GM10847 (cell line): ENCODE results near the gene OVOL1.

Experiments used
- POLR2A ChIP-seq: IDR thresholded peaks from 2 replicates; pipeline ENCODE4 v1.6.1; 2011; ENCODE audit not compliant: insufficient read length; ENCODE audit errors: extremely low read depth

The OVOL1 gene

DNA sequence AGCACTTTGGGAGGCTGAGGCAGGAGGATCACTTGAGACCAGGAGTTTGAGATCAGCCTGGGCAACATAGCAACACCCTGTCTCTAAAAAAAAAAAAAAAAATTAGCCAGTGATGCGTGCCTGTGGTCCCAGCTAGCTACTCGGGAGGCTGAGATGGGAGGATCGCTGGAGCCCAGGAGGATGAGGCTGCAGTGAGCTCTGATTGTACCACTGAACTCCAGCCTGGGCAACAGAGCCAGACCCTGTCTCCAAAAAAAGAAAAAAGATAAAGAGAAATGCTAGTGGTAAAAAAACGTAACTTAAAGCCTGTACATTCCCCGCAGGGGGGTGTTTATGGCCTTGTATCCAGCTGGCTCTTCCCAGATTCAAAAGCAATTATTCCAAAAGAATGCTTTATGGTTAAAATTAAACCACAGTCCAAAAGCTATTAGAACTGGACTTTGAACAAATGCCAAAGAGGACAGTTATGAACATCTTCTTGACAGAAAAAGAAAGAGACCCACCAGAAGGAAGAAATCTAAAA lies 30.5 kb downstream of the OVOL1 start:
- TF ChIP-seq POLR2A = no peak

DNA sequence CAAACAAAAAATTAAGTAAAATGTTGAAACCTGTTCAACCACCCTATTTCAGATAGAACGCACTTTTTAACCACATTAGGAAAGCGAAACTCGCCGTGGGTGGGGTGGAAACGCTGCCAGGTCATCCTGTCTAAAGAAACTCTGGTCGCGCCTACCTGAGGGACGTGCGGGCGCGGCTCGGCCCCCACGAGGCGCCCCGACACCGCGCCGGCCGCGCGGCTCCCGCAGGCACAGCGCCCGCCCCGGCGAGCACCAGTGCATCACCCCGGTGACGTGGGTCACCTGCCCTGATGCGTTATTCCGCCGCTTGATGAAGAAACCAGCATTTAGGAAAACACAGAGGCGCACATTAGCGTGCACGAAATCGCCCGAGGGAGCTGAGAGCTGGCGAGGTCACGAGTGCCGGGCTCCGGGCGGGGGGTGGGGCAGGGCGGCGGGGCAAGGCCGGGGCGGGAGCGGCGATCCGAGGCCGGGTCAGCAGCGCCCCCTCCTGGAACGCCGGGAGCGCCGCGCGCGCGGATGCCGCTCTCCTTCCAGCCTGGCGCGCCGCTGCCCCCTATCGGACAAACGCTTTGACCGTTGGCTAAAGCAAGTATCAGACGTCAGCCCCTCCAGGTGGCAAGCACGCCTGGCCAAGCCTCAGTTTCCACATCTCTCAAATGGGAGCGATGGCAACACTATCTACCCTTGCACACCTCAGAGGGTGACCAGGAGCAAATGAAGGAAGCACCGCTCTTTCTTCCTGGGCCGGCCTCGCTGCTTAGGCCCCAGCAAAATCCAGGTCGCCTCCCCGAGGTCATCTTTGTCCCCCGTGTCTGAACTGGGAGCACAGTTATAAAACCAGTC lies 31.2 kb downstream of the OVOL1 start:
- no peak for TF ChIP-seq POLR2A

DNA sequence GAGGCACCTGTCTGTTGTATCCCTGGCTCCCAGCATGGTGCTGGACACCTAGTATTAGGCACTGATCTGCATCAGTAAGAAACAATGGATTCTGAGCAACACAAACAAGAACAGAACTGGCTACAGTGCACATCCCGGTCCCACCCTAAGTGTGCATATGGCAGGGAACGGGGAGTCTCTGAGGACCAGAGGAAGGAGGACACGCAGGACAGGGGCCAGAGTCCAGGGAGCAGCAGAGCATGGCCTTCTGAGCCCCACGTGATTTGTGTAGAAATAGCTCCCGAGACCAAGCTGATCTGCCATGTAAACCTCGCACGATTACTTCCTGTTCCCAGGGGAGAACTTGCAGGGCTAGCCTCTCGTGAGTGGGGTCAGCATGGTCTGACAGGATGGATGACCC lies 34.2 kb downstream of the OVOL1 start:
- no peak for TF ChIP-seq POLR2A

DNA sequence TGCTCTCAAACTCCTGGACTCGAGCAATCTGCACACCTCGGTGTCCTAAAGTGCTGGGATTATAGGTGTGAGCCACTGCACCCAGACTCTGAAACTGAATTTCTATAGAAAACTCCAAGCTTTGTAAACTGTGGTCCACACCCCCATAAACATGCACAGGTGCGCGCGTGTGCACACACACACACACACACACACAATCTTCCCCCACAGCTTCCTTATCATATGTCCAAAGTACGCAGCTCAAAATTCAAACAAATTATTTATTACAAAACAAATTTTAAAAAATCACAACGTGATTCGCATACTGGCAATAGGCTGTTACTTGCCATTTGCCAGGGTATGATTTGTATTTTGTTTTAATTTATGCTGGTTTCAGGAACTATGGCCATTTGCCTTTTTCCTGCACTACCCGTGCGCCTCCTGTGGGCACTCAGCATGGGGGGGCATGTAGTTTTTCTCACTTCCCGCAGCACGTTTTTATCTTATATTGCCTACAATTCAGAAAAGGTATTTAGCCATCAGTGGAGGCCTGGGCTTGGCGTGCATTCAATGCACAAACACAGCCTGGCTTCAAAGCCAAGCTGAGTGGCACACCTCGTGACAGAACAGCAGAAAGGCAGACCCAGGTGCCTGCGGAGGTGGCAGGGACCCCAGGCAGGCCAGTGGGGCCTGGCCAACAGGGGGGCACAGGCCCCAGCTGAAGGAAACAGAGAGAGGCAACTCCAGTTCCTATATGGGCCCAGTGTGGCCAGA lies 36.1 kb downstream of the OVOL1 start:
- no peak for TF ChIP-seq POLR2A

DNA sequence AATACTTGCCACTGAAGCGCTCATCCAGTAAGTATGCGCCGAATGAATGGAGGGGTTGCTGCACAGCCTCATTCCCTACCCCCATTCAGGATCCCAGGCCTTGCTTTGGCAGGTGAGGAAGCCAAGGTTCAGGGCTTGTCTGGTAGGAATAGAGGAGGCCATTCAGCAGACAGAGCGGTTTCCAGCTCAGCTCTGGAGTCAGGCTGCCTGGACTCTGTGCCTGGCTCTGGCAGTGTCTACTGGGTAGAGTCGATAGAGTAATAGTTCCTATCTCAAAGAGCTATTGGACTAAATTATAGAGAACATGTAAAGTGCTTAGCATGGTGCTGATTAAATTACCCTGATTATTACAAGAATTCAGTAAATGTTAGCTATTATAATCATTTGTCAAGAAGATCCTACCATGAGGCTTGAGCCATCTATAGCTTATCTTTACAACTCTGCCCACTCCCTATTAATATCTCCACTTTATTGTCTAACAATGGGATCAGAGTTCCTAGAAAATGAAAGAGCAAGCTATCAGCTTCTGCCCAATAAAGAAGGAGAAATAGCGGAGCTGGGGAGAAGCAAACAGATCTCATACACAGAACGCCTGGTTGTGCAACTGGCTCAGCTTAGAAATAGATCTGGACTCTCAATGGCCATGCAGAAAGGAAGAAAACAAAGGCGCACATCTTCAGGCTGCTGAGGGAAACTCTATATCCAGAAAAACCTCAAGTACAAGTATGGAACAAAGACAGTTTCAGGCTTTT lies 40.3 kb downstream of the OVOL1 start:
- no peak for TF ChIP-seq POLR2A

DNA sequence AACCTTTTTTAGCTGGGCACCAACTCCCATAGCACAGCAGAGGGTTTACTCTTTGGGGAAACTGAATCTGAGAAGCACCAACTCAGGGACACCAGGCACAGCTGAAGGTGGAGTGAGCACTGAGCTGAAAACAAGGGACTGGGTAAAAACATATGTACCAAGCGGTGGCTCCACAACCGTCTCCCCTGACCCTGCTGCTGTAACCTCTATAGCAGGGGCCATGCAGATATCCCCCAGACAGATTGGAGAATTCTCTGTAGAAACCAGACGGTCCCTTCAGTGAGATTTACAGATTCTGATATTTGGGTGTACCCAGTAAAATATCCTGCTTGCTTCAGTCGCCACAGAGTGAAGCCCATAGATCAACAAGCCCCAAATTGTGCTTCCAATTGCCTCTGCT lies 42.6 kb downstream of the OVOL1 start:
- TF ChIP-seq POLR2A = no peak

DNA sequence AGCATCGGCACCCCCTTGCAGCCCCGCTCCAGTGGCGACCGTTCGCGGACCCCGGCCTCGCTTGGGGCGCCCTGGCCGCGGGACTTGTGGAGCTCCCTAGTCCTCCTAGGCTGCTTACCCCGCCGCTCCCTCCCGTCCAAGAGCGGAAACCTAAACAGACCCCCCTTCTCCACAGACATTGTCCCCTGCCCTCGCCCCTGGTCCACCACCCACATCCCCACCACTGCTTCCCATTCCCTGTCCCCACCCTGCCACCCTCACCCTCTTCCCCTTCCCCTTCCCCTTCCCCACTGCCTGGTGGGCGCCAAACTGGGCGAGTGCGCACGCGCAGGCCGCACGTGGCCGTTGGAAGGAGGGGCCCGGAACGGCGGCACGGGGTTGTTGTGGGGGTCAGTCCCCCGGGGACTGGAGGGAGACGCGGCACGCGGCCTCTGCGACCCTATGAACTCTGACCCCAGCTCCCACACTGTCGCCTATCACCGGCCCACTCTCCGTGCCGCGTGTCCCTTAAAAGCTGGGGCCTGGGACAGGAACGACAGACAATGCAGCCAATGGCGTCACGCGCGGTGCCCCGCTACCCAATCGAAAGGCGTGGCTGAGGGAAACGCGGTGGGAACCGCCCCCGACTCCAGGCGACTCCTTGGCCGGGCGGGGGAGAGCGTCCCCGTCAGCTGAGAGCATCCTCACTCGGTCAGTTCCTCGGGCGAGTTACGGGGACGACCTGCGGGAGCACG lies 46.6 kb downstream of the OVOL1 start, which contains the start of gene SNX32:
Gene SNX32, plus strand, starts transcription at position 667 of the 734 bp plus-strand sequence. CDS start 103 bp downstream, outside the sequence.
- no peak for TF ChIP-seq POLR2A

DNA sequence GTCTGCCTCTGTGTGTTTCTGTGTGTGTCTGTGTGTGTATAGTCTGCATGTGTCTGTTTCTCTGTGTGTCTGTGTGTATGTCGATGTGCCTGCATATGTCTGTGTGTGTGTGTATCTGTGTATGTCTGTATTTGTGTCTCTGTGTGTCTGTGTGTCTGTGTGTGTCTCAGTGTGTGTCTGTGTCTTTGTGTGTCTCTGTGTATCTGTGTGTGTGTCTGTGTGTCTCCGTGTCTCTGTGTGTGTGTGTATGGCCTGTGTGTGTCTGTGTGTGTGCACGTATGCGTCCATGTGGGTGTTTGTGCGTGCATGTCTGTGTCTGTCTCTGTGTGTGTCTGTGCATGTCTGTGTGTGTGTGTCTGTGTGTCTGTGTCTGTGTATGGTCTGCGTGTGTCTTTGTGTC lies 47.3 kb downstream of the OVOL1 start:
- TF ChIP-seq POLR2A = no peak

DNA sequence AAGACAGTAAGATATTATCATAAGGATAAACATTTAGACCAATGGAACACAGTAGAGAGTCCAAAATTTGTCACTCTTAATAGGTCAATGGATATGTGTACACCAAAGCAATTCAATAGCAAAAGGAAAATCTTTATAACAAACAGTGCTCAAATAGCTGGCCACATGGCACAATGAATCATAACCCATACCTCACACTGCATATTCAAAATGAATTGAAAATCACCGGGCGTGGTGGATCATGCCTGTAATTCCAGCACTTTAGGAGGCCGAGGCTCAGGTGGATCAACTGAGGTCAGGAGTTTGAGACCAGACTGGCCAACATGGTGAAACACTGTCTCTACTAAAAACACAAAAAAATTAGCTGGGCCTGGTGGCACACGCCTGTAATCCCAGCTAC lies 55.3 kb downstream of the OVOL1 start:
- TF ChIP-seq POLR2A = no peak

DNA sequence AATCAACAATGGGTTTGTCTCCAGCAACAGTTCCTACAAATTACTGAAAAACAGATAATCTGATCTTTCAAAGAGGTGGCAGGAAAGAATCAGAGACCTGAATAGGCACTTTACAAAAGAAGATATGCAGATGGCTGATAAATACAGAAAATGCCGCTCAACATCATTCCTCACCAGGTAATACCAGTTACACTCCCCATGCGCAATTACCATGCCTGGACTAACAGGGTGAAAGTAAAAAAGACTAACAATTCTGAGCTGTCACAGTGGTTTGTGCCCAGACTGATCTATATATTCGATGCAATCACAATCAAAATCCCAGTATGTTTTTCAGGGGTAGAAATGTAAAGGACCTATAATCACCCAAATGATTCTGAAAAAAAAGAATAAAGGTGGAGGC lies 56.9 kb downstream of the OVOL1 start:
- no peak for TF ChIP-seq POLR2A

DNA sequence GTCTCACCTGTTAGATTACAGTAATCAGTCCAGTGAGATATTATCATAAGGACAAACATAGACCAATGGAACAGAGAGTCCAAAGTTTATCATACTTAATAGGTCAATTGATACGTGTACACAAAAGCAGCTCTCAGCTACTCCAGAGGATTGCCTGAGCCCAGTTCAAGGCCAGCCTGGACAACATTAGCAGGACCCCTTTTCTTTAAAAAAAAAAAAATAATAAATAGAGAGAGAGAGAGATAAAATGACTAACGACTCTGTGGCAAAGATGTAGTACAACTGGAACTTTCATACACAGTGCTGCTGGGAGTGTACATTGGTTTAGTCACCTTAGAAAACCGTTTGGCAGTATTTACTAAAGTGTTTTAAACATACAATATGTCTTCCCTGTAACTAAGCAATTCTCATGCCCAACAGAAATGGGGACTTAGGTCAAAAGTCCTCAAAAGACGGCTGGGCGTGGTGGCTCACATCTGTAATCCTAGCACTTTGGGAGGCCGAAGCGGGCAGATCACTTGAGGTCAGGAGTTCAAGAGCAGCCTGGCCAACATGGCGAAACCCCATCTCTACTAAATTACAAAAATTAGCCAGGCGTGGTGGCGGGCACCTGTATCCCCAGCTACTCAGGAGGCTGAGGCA lies 57.5 kb downstream of the OVOL1 start:
- no peak for TF ChIP-seq POLR2A
